ENCODE results near the gene CSMD2. TPM values are rescaled to one million over a fixed set of nuclear protein-coding genes. Genes with fewer than 3 reads are reported as not detected.

Gene CSMD2
- total RNA-seq, 1 experiment from 2014 or later: not detected

DNA sequence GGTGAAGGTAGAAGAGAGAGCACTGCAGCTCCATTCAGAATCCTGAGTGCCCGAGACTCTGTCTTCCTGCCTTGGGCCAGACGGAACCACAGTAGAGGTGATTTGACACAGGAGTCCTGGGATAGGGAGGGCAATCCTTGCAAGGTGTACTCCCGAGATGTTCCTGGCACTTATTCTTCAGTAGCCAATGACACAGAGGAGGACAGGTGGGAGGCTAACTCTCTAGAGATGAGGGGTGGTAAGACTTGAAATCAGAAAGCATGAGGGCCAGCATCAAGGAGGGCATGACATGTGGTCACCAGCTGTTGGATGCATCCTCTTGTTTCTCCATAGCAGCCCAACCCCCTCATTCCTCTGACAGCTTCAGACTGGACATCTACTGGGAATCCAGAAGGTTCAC, 56.3 kb downstream of the CSMD2 start:
- H4K20me1 ChIP-seq (ENCODE audit: insufficient read depth): no peaks in the 10 kb centered on the region
- no peak overlapping the region for H3K27ac ChIP-seq
- no peak for DNase-seq
- peaks cover 10% of the 10 kb centered on the region for H3K27me3 ChIP-seq (ENCODE audit: insufficient read depth, low read depth)
- ChIA-PET POLR2A (ENCODE audit: unreplicated experiment) (no interaction called here), CTCF (no interaction called here)
- H3K9me3 ChIP-seq (ENCODE audit: insufficient read depth, low read depth): no peaks in the 10 kb centered on the region
- no peaks in the 10 kb centered on the region for H3K36me3 ChIP-seq (ENCODE audit: low read depth)
- no peaks in the 10 kb centered on the region for H3K9me2 ChIP-seq (ENCODE audit: insufficient read depth)
- no TSS peak for BruUV-seq (replicated peaks)
- no peaks in the 10 kb centered on the region for H3F3A ChIP-seq (ENCODE audit: insufficient read depth, low read depth)
- H3K4me3 ChIP-seq: no peak overlapping the region
- no peaks in the 10 kb centered on the region for H3K79me2 ChIP-seq (ENCODE audit: low read depth)
- no peak overlapping the region for H3K4me2 ChIP-seq
- H2AFZ ChIP-seq: no peak overlapping the region
- intact Hi-C loops (cut with micrococcal nuclease; ENCODE audit: unreplicated experiment): no loop called here
- TF ChIP-seq, protein P1, sequence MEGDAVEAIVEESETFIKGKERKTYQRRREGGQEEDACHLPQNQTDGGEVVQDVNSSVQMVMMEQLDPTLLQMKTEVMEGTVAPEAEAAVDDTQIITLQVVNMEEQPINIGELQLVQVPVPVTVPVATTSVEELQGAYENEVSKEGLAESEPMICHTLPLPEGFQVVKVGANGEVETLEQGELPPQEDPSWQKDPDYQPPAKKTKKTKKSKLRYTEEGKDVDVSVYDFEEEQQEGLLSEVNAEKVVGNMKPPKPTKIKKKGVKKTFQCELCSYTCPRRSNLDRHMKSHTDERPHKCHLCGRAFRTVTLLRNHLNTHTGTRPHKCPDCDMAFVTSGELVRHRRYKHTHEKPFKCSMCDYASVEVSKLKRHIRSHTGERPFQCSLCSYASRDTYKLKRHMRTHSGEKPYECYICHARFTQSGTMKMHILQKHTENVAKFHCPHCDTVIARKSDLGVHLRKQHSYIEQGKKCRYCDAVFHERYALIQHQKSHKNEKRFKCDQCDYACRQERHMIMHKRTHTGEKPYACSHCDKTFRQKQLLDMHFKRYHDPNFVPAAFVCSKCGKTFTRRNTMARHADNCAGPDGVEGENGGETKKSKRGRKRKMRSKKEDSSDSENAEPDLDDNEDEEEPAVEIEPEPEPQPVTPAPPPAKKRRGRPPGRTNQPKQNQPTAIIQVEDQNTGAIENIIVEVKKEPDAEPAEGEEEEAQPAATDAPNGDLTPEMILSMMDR (conservative IDR thresholded peaks at IDR 0.05): no peak
- no peak for TF ChIP-seq EZH2 (IDR thresholded peaks at IDR 0.05; ENCODE audit: low read depth)
- H3K4me1 ChIP-seq (replicated peaks; ENCODE audit: insufficient read depth): no peaks in the 10 kb centered on the region

DNA sequence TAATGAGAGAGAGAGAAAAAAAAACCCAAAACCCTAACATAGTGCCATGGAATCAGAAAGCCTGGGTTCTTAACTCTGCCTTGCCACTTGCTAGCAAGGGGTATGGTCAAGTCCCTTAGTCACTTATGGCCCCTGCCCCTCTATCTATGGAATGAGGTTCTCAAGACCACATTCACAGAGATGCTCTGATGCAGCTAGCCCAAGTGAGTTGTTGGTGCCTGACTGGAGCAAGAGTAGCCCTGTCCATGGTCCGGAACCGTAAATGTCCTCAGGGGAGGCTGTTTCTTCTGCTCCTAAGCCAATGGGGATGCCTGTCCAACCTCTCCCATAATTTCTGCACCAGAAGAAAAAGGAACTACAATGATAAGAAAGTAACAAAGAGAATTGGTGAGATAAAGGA, 56.8 kb downstream of the CSMD2 start:
- ChIA-PET CTCF (no interaction called here), POLR2A (ENCODE audit: unreplicated experiment) (no interaction called here)
- Histone ChIP-seq H3K27me3 (ENCODE audit: insufficient read depth, low read depth) (peaks cover 15% of the 10 kb centered on the region), H3K79me2 (ENCODE audit: low read depth) (no peaks in the 10 kb centered on the region), H3K9me3 (ENCODE audit: insufficient read depth, low read depth) (no peaks in the 10 kb centered on the region), H3K9me2 (ENCODE audit: insufficient read depth) (no peaks in the 10 kb centered on the region), H3K4me1 (replicated peaks; ENCODE audit: insufficient read depth) (no peaks in the 10 kb centered on the region), H3K27ac (no peak overlapping the region), H4K20me1 (ENCODE audit: insufficient read depth) (no peaks in the 10 kb centered on the region), H3K4me2 (no peak overlapping the region), H3F3A (ENCODE audit: insufficient read depth, low read depth) (no peaks in the 10 kb centered on the region), H2AFZ (no peak overlapping the region), H3K4me3 (no peak overlapping the region), H3K36me3 (ENCODE audit: low read depth) (no peaks in the 10 kb centered on the region)
- BruUV-seq (replicated peaks): no TSS peak
- intact Hi-C loops (cut with micrococcal nuclease; ENCODE audit: unreplicated experiment): no loop called here
- DNase-seq: no peak
- TF ChIP-seq, protein P1 (conservative IDR thresholded peaks at IDR 0.05): no peak
- no peak for TF ChIP-seq EZH2 (IDR thresholded peaks at IDR 0.05; ENCODE audit: low read depth)

DNA sequence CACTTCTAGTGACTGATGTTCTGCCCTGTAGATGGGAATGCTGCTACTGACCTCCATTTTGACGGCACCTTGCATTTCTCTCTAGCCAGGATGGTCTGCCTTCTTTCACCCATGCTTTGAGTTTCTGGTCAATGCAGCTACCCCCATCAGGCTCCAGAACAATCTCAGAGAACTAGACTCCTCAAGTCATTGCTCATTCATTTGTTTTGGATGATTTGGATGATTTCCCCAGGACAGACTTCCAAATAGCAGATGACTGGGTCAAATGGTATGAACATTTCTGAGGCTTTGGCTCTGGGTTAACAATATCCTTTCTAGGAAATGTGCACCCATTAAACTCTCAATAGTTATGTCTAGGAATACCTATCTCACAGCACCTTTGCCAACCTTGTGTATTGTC, 63.9 kb downstream of the CSMD2 start:
- Histone ChIP-seq H2AFZ (no peak overlapping the region), H3K9me2 (ENCODE audit: insufficient read depth) (no peaks in the 10 kb centered on the region), H3K4me3 (no peak overlapping the region), H3F3A (ENCODE audit: insufficient read depth, low read depth) (no peaks in the 10 kb centered on the region), H3K9me3 (ENCODE audit: insufficient read depth, low read depth) (no peaks in the 10 kb centered on the region; the same call in 1 of the 2 replicates), H3K36me3 (ENCODE audit: low read depth) (no peaks in the 10 kb centered on the region), H3K27me3 (ENCODE audit: insufficient read depth, low read depth) (peaks cover 39% of the 10 kb centered on the region), H3K79me2 (ENCODE audit: low read depth) (no peaks in the 10 kb centered on the region), H4K20me1 (ENCODE audit: insufficient read depth) (no peaks in the 10 kb centered on the region), H3K27ac (no peak overlapping the region), H3K4me2 (no peak overlapping the region), H3K4me1 (replicated peaks; ENCODE audit: insufficient read depth) (no peaks in the 10 kb centered on the region)
- intact Hi-C loops (cut with micrococcal nuclease; ENCODE audit: unreplicated experiment): no loop called here
- TF ChIP-seq, protein P1 (conservative IDR thresholded peaks at IDR 0.05): no peak
- no peak for TF ChIP-seq EZH2 (IDR thresholded peaks at IDR 0.05; ENCODE audit: low read depth)
- CTCF ChIA-PET: no interaction called here
- DNase-seq: no peak
- POLR2A ChIA-PET (ENCODE audit: unreplicated experiment): no interaction called here
- BruUV-seq (replicated peaks): no TSS peak

All from PC-9 (cell line).